Mesenchymal stem cell (in vitro differentiated cells and primary cell): Measurements from ENCODE around the gene HMGA1.
A peak's percentile ranks its signal among the peaks of the same experiment; 100 is the strongest.
"Not testable (repeated sequence)": the region's sequence is repeated elsewhere in the genome, so short reads cannot be mapped to it uniquely, and the experiment has no call there.

Experiments
- DNase-seq: peaks from one replicate; pipeline ENCODE4 v3.0.0-alpha.2; 2013
- H2AFZ ChIP-seq: one replicate; pipeline ENCODE4 v1.6.1; 2013; ENCODE audit warnings: low read depth, mild to moderate bottlenecking, control low read depth, inconsistent platforms, low read length, moderate library complexity
- H2AK5ac ChIP-seq: 2 replicates; pipeline ENCODE4 v1.6.1; 2013; ENCODE audit warnings: low read length, moderate library complexity, mild to moderate bottlenecking, inconsistent platforms; ENCODE audit not compliant: severe bottlenecking
- H2BK120ac ChIP-seq: one replicate; pipeline ENCODE4 v1.6.1; 2013; ENCODE audit warnings: low read depth, mild to moderate bottlenecking, inconsistent platforms, low read length, moderate library complexity
- H2BK12ac ChIP-seq, 2 experiments: one replicate each; pipeline ENCODE4 v1.6.1; 2013; ENCODE audit warnings: inconsistent platforms in 2 of 2, low read length in 2 of 2, mild to moderate bottlenecking in 2 of 2, moderate library complexity in 2 of 2, control low read depth in 1 of 2
- H2BK15ac ChIP-seq: one replicate; pipeline ENCODE4 v1.6.1; 2013; ENCODE audit warnings: mild to moderate bottlenecking, low read depth, inconsistent platforms; ENCODE audit not compliant: poor library complexity, severe bottlenecking
- H2BK5ac ChIP-seq: 2 replicates; pipeline ENCODE4 v1.6.1; 2013; ENCODE audit warnings: low read depth, mild to moderate bottlenecking, low read length, control low read depth, inconsistent platforms; ENCODE audit not compliant: poor library complexity, severe bottlenecking
- H3K14ac ChIP-seq, 2 experiments: one replicate each; pipeline ENCODE4 v1.6.1; 2013; ENCODE audit warnings: inconsistent platforms in 2 of 2, low read length in 2 of 2, control low read depth in 1 of 2, mild to moderate bottlenecking in 1 of 2, moderate library complexity in 1 of 2
- H3K18ac ChIP-seq, 2 experiments: one replicate each; pipeline ENCODE4 v1.6.1; 2013; ENCODE audit warnings: inconsistent platforms in 2 of 2, low read length in 2 of 2, control low read depth in 1 of 2, low read depth in 1 of 2, mild to moderate bottlenecking in 1 of 2
- H3K23ac ChIP-seq, 2 experiments: one replicate each; pipeline ENCODE4 v1.6.1; 2013; ENCODE audit warnings: inconsistent platforms in 2 of 2, low read length in 2 of 2, mild to moderate bottlenecking in 2 of 2, moderate library complexity in 2 of 2, control low read depth in 1 of 2
- H3K27ac ChIP-seq: 2 replicates; pipeline ENCODE4 v1.5.1; 2013; ENCODE audit warnings: mild to moderate bottlenecking, moderate library complexity, low read length, control low read depth, inconsistent platforms; ENCODE audit not compliant: poor library complexity, severe bottlenecking
- H3K27me3 ChIP-seq, 2 experiments: 2 replicates each; pipeline versions ENCODE4 v1.6.1 to v1.7.0; 2013; ENCODE audit warnings: low read length in 2 of 2, mild to moderate bottlenecking in 2 of 2, moderate library complexity in 2 of 2, control low read depth in 1 of 2, inconsistent platforms in 1 of 2; ENCODE audit not compliant: control insufficient read depth in 1 of 2, insufficient read depth in 1 of 2
- H3K36me3 ChIP-seq, 2 experiments: 2 replicates each; pipeline versions ENCODE4 v1.6.1 to v1.7.0; 2013; ENCODE audit warnings: low read length in 2 of 2, control low read depth in 1 of 2, inconsistent platforms in 1 of 2, low read depth in 1 of 2, mild to moderate bottlenecking in 1 of 2; ENCODE audit not compliant: insufficient read depth in 2 of 2, control insufficient read depth in 1 of 2
- H3K4ac ChIP-seq, 2 experiments: one replicate each; pipeline ENCODE4 v1.6.1; 2013; ENCODE audit warnings: inconsistent platforms in 2 of 2, low read length in 2 of 2, mild to moderate bottlenecking in 2 of 2, moderate library complexity in 2 of 2, control low read depth in 1 of 2, low read depth in 1 of 2
- H3K4me1 ChIP-seq: 2 replicates; pipeline ENCODE4 v1.6.1; 2013; ENCODE audit warnings: low read depth, low read length, control low read depth; ENCODE audit not compliant: control insufficient read depth, insufficient read depth
- H3K4me2 ChIP-seq: 2 replicates; pipeline ENCODE4 v1.6.1; 2013; ENCODE audit warnings: low read length, mild to moderate bottlenecking, inconsistent platforms; ENCODE audit not compliant: poor library complexity, severe bottlenecking
- H3K4me3 ChIP-seq, 2 experiments: 2 replicates each; pipeline versions ENCODE4 v1.5.1 to v1.7.0; 2013; ENCODE audit warnings: low read length in 2 of 2, mild to moderate bottlenecking in 2 of 2, control low read depth in 1 of 2, low read depth in 1 of 2; ENCODE audit not compliant: insufficient read depth in 1 of 2
- H3K79me1 ChIP-seq: replicated peaks from 2 replicates; pipeline ENCODE4 v1.6.1; 2013; ENCODE audit warnings: mild to moderate bottlenecking, control low read depth, low read length, inconsistent platforms; ENCODE audit not compliant: poor library complexity, severe bottlenecking
- H3K9ac ChIP-seq: 2 replicates; pipeline ENCODE4 v1.7.0; 2013; ENCODE audit warnings: mild to moderate bottlenecking, low read length, moderate library complexity
- H3K9me3 ChIP-seq: 2 replicates; pipeline ENCODE4 v1.7.0; 2013; ENCODE audit warnings: mild to moderate bottlenecking, low read length; ENCODE audit not compliant: control insufficient read depth
- H4K8ac ChIP-seq: one replicate; pipeline ENCODE4 v1.6.1; 2013; ENCODE audit warnings: inconsistent platforms, mild to moderate bottlenecking, low read length, moderate library complexity
- H4K91ac ChIP-seq: one replicate; pipeline ENCODE4 v1.6.1; 2013; ENCODE audit warnings: mild to moderate bottlenecking, low read length, inconsistent platforms
- WGBS: methylation state at CpG from one replicate; pipeline ENCODE4 v1.1.7; 2013; ENCODE audit warnings: mixed read lengths; 5-methylcytosine and 5-hydroxymethylcytosine counted together

The HMGA1 gene

DNA sequence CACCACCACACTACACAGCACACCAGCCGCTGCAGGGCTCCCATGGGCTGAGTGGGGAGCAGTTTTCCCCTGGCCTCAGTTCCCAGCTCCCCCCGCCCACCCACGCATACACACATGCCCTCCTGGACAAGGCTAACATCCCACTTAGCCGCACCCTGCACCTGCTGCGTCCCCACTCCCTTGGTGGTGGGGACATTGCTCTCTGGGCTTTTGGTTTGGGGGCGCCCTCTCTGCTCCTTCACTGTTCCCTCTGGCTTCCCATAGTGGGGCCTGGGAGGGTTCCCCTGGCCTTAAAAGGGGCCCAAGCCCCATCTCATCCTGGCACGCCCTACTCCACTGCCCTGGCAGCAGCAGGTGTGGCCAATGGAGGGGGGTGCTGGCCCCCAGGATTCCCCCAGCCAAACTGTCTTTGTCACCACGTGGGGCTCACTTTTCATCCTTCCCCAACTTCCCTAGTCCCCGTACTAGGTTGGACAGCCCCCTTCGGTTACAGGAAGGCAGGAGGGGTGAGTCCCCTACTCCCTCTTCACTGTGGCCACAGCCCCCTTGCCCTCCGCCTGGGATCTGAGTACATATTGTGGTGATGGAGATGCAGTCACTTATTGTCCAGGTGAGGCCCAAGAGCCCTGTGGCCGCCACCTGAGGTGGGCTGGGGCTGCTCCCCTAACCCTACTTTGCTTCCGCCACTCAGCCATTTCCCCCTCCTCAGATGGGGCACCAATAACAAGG lies 8.5 kb downstream of the HMGA1 start:
- not testable (repeated sequence) for H4K8ac ChIP-seq, H3K23ac ChIP-seq, H3K27ac ChIP-seq, H3K27me3 ChIP-seq, H3K9me3 ChIP-seq, H3K79me1 ChIP-seq, H3K4ac ChIP-seq, H3K4me3 ChIP-seq, DNase-seq, H3K14ac ChIP-seq, H2AFZ ChIP-seq, H2BK5ac ChIP-seq, H2AK5ac ChIP-seq, H2BK120ac ChIP-seq, H3K4me2 ChIP-seq
- H4K91ac ChIP-seq, result peak overlapping the region; percentile 71
- peaks cover 56% of the 10 kb centered on the region for H3K4me1 ChIP-seq
- H3K9ac ChIP-seq, result peak overlapping the region; percentile 22
- peaks cover 27 to 48% of the 10 kb centered on the region in 2 experiments for H3K36me3 ChIP-seq
- 72% methylated on average over 8 of the region's 13 CpGs for WGBS
- peak overlapping the region; percentile 35 to 74 for H3K18ac ChIP-seq
- peak overlapping the region; percentile 30 to 66 for H2BK12ac ChIP-seq
- peak overlapping the region; percentile 27 for H2BK15ac ChIP-seq

DNA sequence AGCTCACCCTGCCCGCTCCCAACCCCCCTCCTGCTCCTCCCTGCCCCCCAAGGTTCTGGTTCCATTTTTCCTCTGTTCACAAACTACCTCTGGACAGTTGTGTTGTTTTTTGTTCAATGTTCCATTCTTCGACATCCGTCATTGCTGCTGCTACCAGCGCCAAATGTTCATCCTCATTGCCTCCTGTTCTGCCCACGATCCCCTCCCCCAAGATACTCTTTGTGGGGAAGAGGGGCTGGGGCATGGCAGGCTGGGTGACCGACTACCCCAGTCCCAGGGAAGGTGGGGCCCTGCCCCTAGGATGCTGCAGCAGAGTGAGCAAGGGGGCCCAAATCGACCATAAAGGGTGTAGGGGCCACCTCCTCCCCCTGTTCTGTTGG lies 9.1 kb downstream of the HMGA1 start:
- not testable (repeated sequence) for H3K18ac ChIP-seq, H2AK5ac ChIP-seq, H3K4me3 ChIP-seq, H3K23ac ChIP-seq, H4K91ac ChIP-seq, H3K14ac ChIP-seq, H2AFZ ChIP-seq, H3K79me1 ChIP-seq, H3K27me3 ChIP-seq, H2BK12ac ChIP-seq, DNase-seq, H4K8ac ChIP-seq, H2BK120ac ChIP-seq, H3K27ac ChIP-seq, H2BK5ac ChIP-seq, H3K9me3 ChIP-seq, H3K4ac ChIP-seq, H3K4me2 ChIP-seq
- Histone ChIP-seq H3K9ac (peak overlapping the region; percentile 94), H2BK15ac (peak overlapping the region; percentile 27), H3K36me3 (peaks cover 24 to 42% of the 10 kb centered on the region in 2 experiments), H3K4me1 (peaks cover 56% of the 10 kb centered on the region)
- WGBS, result 83% methylated on average over 2 of the region's 7 CpGs

GRCh38 chr6:34246249-34246562 lies 9.5 kb downstream of the HMGA1 start:
- H3K14ac ChIP-seq, result no peak overlapping the region
- no peak overlapping the region for H2BK120ac ChIP-seq
- H3K9me3 ChIP-seq, result no peaks in the 10 kb centered on the region
- peaks cover 56% of the 10 kb centered on the region for H3K4me1 ChIP-seq
- DNase-seq, result no peak
- peaks cover 20 to 38% of the 10 kb centered on the region in 2 experiments for H3K36me3 ChIP-seq
- H2AFZ ChIP-seq, result no peak overlapping the region
- no peaks in the 10 kb centered on the region for H3K27me3 ChIP-seq
- 38% methylated on average over 2 of the region's 2 CpGs for WGBS
- no peak overlapping the region for H4K91ac ChIP-seq
- H3K18ac ChIP-seq, result no peak overlapping the region
- H2AK5ac ChIP-seq, result no peak overlapping the region
- no peak overlapping the region for H3K4ac ChIP-seq
- H3K4me3 ChIP-seq, result no peak overlapping the region
- no peak overlapping the region for H2BK5ac ChIP-seq
- no peak overlapping the region for H2BK12ac ChIP-seq
- H4K8ac ChIP-seq, result no peak overlapping the region
- H3K9ac ChIP-seq, result peak overlapping the region; percentile 94
- H3K23ac ChIP-seq, result no peak overlapping the region
- H2BK15ac ChIP-seq, result no peak overlapping the region
- peaks cover 6% of the 10 kb centered on the region for H3K79me1 ChIP-seq
- H3K4me2 ChIP-seq, result no peak overlapping the region
- H3K27ac ChIP-seq, result no peak overlapping the region

DNA sequence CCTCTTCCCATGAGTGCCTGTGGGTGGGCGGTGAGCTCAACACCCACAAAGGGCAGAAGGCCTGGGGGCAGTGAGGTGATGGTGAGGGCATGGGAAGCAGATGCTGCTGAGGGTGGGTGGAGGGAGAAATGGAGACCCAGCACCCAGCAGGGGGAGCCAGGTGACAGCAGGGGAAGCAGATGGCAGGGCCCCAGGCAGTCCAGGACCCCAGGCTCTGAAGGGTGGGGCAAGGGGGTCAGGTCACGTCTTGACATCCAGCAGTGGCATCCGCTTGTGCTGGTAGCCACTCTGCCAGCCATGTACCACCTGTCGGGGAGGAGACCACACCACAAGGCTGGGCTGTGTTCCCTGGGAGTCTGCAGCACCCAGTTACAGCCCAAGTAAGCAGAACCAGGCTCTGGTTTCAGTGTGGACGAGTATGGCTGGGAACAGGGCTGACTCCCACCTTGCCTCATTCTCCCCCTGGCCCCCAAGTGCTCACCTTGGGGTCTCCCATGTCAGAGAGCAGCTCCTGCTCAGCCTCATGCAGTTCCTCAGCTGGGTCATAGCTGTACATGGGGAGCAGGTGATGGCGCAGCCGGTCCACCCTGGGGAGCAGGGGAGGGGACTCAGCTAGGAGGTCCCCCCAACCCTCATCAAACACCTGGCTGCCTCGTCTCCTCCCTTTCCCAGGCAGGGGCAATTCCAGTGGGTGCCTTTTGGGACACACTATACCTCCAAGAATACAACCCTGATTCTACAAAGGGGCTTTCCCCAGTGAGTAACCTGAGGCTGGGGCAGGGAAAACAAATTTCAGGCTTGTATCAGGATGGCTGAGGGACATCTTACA lies 10.1 kb downstream of the HMGA1 start:
- H4K8ac ChIP-seq, result peak overlapping the region; percentile 12
- H3K9ac ChIP-seq, result peak overlapping the region; percentile 94
- peak overlapping the region; percentile 43 for H2AK5ac ChIP-seq
- H3K4me1 ChIP-seq, result peaks cover 51% of the 10 kb centered on the region
- H3K18ac ChIP-seq, result no peak overlapping the region
- H2BK12ac ChIP-seq, result peak overlapping the region in 1 of 2 experiments; percentile 87
- no peak overlapping the region for H4K91ac ChIP-seq
- H3K9me3 ChIP-seq, result no peaks in the 10 kb centered on the region
- no peak overlapping the region for H2AFZ ChIP-seq
- H3K27ac ChIP-seq, result peak overlapping the region; percentile 3
- 57% methylated on average over 7 of the region's 8 CpGs for WGBS
- no peak overlapping the region for H2BK5ac ChIP-seq
- peak; percentile 65 for DNase-seq
- H3K14ac ChIP-seq, result no peak overlapping the region
- H3K4ac ChIP-seq, result no peak overlapping the region
- H2BK120ac ChIP-seq, result no peak overlapping the region
- no peak overlapping the region for H3K4me2 ChIP-seq
- H2BK15ac ChIP-seq, result no peak overlapping the region
- peak overlapping the region in 1 of 2 experiments; percentile 60 for H3K23ac ChIP-seq
- H3K36me3 ChIP-seq, result peaks cover 14 to 32% of the 10 kb centered on the region in 2 experiments
- peaks cover 6% of the 10 kb centered on the region for H3K79me1 ChIP-seq
- H3K4me3 ChIP-seq, result no peak overlapping the region
- H3K27me3 ChIP-seq, result no peaks in the 10 kb centered on the region
